NT2/D1 (cell line): ENCODE results near the gene MEIS2.

Experiments
- SUZ12 ChIP-seq: IDR thresholded peaks from 2 replicates; pipeline ENCODE4 v1.6.1; 2011; ENCODE audit not compliant: insufficient read length, insufficient read depth; ENCODE audit errors: extremely low read depth
- ZNF274 ChIP-seq: IDR thresholded peaks from 2 replicates; pipeline ENCODE4 v1.6.1; 2011; ENCODE audit warnings: mild to moderate bottlenecking, low read depth, low read length

- TF ChIP-seq SUZ12 (no peak), ZNF274 (no peak)
These were observed 44.9 kb downstream of the MEIS2 start for GRCh38 chr15:37055481-37055880.
